Cardiac muscle cell (in vitro differentiated cells and primary cell): ENCODE measurements around the gene BFSP1. TPM values are rescaled to one million over a fixed set of nuclear protein-coding genes. Genes with fewer than 3 reads are reported as not detected.

Experiments
- DNase-seq, 2 donors: peaks; one replicate each; pipeline versions ENCODE4 v3.0.0 to v3.0.0-alpha.2; 2010 to 2017; ENCODE audit warnings: low read depth in 1 of 2, low spot score in 1 of 2
- H3K27ac ChIP-seq: fragments of 200-600 bp; sonication (generic); 2 replicates; pipeline ENCODE4 v1.5.1; 2016
- H3K27me3 ChIP-seq: fragments of 200-600 bp; sonication (generic); 2 replicates; pipeline ENCODE4 v1.6.0; 2016; ENCODE audit warnings: control low read depth
- H3K36me3 ChIP-seq: fragments of 200-600 bp; sonication (generic); 2 replicates; pipeline ENCODE4 v1.5.1; 2016; ENCODE audit warnings: control low read depth
- H3K4me1 ChIP-seq: fragments of 200-600 bp; sonication (generic); 2 replicates; pipeline ENCODE4 v1.8.1; 2017; ENCODE audit warnings: low read depth, mild to moderate bottlenecking, mixed run types
- H3K4me3 ChIP-seq: fragments of 200-600 bp; sonication (generic); 2 replicates; pipeline ENCODE4 v1.5.1; 2016; ENCODE audit warnings: mild to moderate bottlenecking
- H3K9me3 ChIP-seq: fragments of 200-600 bp; sonication (generic); 2 replicates; pipeline ENCODE4 v1.5.1; 2017; ENCODE audit warnings: low read depth, mild to moderate bottlenecking, control low read depth
- polyA plus RNA-seq: library from polyadenylated mRNA; unstranded; fragments of >200 nt; fragmentation: Nextera tagmentation; extraction: Ambion mirVana; gene quantifications from 2 replicates; pipeline ENCODE4 v1.2.1, GENCODE V29; 2016
- total RNA-seq: library from RNA; depleted of rRNA; stranded (reverse); fragments of >200 nt; gene quantifications from 2 replicates; pipeline ENCODE4 v1.2.3, GENCODE V29; 2016
- TF ChIP-seq, protein P1 (sequence below): IDR thresholded peaks from 2 replicates; pipeline ENCODE4 v1.5.1; 2012; ENCODE audit warnings: low read depth, mild to moderate bottlenecking, low read length

Gene BFSP1
- total and polyA plus RNA-seq, 2 experiments from 2014 or later = 5.3 to 7.1 TPM

DNA sequence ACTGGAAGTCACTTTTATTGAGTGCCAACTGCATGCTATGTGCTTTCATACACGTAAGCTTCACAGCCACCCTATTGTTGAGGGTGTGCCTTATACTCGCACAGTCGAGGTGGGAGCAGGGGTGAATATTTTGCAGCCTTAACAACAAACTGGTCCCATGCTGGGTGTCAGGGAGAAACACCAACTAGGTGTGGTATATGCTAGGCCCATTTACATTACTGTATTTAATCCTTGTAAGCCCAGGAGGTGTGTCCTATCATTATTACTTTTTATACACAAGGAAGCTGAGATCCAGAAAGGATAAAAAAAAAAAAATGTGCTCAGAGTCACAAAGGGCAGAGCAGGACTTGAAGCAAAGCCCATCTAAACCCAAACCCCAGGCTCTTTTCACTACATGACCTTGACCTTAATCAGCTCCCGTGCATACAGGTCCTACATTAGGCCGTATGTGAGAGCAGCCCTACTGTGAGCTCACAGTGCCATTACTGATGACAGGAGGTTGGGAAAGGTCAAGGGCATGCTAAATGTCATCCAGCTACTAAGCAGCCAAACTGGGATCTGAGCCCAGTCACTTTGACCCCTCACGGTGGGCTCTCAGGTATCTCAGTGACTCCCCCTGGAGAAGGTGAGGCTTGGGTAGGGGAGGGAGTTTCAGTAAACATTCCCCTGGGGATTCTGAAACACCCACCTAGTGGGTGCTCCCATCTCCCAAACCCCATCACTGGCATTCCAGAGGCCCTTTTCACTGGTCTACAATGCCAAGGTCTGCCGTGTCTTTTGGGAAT is 61.7 kb downstream of the BFSP1 start:
- Histone ChIP-seq H3K36me3 (no peaks in the 10 kb centered on the region), H3K27me3 (no peaks in the 10 kb centered on the region)
- DNase-seq = no peak

DNA sequence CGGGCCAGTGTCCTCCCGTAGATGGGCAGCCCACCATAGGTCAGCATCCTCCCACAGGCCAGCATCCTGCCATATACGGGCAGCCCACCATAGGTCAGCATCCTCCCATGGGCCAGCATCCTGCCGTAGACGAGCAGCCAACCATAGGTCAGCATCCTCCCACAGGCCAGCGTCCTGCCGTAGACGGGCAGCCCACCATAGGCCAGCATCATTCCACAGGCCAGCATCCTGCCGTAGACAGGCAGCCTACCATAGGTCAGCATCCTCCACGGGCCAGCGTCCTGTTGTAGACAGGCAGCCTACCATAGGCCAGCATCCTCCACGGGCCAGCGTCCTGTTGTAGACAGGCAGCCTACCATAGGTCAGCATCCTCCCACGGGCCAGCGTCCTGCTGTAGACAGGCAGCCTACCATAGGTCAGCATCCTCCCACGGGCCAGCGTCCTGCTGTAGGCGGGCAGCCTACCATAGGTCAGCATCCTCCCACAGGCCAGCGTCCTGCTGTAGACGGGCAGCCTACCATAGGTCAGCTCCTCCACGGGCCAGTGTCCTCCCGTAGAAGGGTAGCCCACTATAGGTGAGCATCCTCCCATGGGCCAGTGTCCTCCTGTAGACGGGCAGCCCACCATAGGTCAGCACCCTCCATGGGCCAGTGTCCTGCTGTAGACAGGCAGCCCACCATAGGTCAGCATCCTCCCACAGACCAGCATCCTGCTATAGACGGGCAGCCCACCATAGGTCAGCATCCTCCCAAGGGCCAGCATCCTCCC is 62.9 kb downstream of the BFSP1 start:
- Histone ChIP-seq H3K4me1 (no peaks in the 10 kb centered on the region), H3K36me3 (no peaks in the 10 kb centered on the region), H3K9me3 (no peaks in the 10 kb centered on the region), H3K27me3 (no peaks in the 10 kb centered on the region), H3K27ac (no peak overlapping the region), H3K4me3 (no peak overlapping the region)
- TF ChIP-seq, protein P1, sequence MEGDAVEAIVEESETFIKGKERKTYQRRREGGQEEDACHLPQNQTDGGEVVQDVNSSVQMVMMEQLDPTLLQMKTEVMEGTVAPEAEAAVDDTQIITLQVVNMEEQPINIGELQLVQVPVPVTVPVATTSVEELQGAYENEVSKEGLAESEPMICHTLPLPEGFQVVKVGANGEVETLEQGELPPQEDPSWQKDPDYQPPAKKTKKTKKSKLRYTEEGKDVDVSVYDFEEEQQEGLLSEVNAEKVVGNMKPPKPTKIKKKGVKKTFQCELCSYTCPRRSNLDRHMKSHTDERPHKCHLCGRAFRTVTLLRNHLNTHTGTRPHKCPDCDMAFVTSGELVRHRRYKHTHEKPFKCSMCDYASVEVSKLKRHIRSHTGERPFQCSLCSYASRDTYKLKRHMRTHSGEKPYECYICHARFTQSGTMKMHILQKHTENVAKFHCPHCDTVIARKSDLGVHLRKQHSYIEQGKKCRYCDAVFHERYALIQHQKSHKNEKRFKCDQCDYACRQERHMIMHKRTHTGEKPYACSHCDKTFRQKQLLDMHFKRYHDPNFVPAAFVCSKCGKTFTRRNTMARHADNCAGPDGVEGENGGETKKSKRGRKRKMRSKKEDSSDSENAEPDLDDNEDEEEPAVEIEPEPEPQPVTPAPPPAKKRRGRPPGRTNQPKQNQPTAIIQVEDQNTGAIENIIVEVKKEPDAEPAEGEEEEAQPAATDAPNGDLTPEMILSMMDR = no peak
- DNase-seq = no peak

More for the DNA sequence above, 61.7 kb downstream of the BFSP1 start:
- Histone ChIP-seq H3K9me3 (no peaks in the 10 kb centered on the region), H3K27ac (no peak overlapping the region), H3K4me3 (no peak overlapping the region), H3K4me1 (no peaks in the 10 kb centered on the region)
- TF ChIP-seq, protein P1 = no peak

DNA sequence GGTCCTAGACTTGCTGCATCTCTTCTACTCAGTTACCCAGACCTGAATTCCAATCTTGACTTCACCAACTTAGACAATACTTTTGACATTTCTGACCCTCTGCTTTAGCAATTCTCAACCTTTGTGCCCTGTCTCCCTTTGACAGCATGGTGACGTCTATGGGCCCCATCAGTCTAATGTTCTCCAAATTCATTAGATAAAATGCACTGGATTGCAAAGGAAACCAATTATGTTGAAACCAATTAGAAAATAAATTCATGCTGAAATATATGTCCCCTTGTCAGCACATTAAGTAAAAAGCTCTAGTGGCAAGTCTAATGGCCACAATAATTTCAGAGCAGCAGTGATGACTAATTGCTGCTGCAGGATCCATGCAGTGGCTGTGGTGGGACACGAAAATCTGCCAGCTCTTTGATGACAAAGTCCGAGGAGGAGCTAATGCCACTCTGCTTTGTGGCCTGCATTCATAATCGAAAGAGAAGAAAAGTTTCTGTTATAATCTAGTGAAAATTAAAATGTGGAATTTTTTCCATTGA is 64.0 kb downstream of the BFSP1 start:
- TF ChIP-seq, protein P1 = no peak
- no peaks in the 10 kb centered on the region for H3K4me1 ChIP-seq
- no peaks in the 10 kb centered on the region for H3K9me3 ChIP-seq
- no peak overlapping the region for H3K4me3 ChIP-seq
- H3K27ac ChIP-seq = no peak overlapping the region
- H3K36me3 ChIP-seq = no peaks in the 10 kb centered on the region
- H3K27me3 ChIP-seq = no peaks in the 10 kb centered on the region
- no peak for DNase-seq

DNA sequence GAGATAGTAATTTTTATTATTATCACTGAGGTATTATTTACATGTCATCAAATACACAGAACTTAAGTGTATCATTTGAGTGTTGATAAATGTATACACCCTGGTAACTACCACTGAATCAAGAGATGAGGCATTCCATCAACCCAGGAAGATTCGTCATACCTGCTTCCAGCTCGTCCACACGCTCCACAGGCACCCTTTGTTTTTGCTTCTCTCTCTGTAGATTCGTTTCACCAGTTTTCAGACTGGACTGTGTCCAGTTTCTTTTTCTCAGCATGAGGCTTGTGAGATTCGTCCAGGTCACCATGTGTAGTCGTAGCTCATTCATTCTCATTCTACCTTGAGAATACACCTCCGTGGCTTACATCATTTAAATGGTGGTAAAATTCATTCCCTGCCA is 64.5 kb downstream of the BFSP1 start:
- H3K9me3 ChIP-seq = no peaks in the 10 kb centered on the region
- no peak overlapping the region for H3K27ac ChIP-seq
- H3K36me3 ChIP-seq = no peaks in the 10 kb centered on the region
- no peak overlapping the region for H3K4me3 ChIP-seq
- H3K4me1 ChIP-seq = no peaks in the 10 kb centered on the region
- no peak for DNase-seq
- TF ChIP-seq, protein P1 = no peak
- no peaks in the 10 kb centered on the region for H3K27me3 ChIP-seq

DNA sequence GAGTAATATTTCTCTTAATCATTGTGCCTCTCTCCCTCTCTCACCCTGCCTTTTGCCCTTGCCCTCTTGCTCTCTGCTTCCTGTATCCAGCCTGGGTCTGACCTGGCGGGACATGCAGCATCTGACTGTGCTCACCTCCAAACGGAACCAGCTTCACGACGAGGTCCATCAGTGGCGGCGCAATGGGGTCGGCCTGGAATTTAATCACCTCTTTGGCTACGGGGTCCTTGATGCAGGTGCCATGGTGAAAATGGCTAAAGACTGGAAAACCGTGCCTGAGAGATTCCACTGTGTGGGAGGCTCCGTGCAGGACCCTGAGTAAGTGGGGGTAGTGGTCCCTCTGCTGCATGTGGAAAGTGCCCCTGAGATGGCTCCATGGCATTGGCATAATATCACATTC is 65.9 kb downstream of the BFSP1 start:
- H3K27me3 ChIP-seq = no peaks in the 10 kb centered on the region
- no peak overlapping the region for H3K4me3 ChIP-seq
- no peaks in the 10 kb centered on the region for H3K9me3 ChIP-seq
- TF ChIP-seq, protein P1 = no peak
- DNase-seq = no peak
- no peak overlapping the region for H3K27ac ChIP-seq
- no peaks in the 10 kb centered on the region for H3K4me1 ChIP-seq
- no peaks in the 10 kb centered on the region for H3K36me3 ChIP-seq
